NCI-H524 (cell line): Measurements from ENCODE around the gene PAX5.

ENCODE experiments used
- DNase-seq, 2 experiments: peaks; one replicate each; lab custom pipeline; 2025; lab: John Stamatoyannopoulos, UW

The PAX5 gene

DNA sequence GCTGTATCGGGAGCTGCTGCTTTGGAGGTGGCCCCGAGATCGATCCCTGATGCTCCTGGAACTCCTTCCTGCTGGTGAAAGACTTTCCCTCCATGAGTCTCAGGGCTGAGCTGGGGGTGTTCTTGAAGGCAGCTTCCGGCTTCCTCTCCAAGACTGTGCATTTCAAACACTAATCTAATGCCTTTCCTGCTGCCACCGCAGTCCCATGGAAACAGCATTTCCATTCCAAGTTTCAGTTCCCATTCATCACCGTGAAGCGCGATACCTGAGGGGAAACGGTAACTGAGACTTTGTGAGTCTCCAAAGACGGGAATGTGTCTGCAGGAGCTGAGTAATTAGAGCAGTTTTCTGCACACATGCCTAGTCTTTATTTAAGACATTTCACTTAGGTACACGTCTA lies 230.1 kb downstream of the PAX5 start:
- no peak for DNase-seq

DNA sequence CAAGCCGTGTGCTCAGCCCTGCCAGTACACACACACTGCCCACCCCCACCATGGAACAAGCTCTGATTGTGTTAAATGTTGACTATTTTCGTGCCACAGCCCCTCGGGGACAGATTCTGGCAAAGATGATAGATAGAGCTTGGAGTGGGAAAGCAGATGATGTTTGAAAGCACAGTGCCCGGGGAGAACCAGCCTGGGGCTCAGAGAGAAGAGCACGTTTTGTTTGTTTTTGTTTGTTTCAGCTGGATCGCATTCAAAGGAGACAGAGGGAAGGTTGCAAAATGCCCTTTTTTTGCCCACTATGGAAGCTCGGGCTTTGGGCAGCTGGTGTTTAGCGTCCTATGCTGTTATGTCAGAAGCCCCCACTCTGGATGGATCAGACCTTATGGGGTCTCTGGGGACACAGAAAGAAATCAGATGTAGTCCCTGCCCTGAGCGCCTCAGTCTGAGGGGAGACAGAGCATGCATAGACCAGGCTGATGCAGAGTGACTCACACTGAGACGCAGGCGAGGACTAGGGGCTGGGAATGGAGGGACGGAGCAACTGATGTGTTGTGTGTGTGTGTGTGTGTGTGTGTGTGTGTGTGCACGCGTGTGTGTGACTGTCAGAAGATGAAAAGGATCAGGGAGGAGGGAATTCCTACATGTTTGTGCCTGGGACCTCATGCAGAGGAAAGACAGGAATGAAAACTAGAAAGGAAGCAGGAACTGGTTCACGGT lies 231.7 kb downstream of the PAX5 start:
- peak in 1 of 2 experiments; percentile 16 for DNase-seq

DNA sequence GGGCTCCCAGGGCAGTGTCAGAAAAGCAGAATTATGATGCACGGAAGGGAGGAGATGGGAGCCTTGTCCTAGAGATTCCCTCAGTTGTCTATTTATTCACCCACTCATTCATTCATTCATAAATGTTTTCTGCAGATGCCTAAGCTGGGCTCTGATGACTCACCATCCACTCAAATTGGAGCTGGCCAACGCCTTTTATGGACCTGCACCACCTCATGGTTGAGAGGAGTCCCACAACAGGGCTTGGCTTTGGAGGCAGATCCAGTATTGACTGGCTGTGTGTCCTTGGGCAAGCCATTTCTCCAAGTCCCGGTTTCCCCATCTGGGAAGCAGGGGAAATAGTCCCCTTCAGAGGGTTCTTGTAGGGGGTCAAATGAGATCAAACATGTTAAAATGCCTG lies 233.6 kb downstream of the PAX5 start:
- DNase-seq, result no peak

DNA sequence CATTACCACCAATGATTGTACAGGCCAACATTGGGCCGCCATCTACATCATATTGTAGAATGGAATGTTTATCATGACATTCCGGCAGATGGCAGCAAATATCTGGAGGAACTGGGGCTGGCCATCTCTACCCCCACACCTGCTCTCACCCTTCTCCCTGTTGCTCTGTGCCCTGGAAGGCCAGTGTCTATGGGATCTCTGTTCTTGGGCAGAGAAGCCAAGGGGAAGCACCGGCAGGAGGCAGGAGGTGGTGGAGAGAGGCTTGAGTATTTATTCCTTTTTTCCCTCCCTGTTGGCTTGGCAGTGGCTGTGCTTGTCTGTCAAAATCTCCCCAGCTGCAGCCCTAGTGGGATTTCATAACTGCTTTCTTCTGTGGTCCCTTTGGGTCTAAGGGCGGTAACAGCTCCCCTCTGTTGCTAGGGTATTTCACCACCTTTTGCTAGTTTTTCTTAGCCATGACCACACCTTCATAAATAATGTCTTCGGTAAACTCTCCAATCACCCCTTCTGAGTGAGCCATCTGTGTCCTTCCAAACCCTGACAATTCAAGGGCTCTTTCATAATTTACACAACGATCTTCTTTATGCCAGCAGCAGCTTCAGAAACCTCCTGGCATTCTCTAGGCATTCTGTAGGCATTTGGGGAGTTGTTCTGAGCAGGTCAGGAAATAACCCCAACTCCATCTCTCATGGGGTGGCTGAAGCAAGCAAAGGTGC lies 235.6 kb downstream of the PAX5 start:
- DNase-seq, result peak; percentile 13 to 56

DNA sequence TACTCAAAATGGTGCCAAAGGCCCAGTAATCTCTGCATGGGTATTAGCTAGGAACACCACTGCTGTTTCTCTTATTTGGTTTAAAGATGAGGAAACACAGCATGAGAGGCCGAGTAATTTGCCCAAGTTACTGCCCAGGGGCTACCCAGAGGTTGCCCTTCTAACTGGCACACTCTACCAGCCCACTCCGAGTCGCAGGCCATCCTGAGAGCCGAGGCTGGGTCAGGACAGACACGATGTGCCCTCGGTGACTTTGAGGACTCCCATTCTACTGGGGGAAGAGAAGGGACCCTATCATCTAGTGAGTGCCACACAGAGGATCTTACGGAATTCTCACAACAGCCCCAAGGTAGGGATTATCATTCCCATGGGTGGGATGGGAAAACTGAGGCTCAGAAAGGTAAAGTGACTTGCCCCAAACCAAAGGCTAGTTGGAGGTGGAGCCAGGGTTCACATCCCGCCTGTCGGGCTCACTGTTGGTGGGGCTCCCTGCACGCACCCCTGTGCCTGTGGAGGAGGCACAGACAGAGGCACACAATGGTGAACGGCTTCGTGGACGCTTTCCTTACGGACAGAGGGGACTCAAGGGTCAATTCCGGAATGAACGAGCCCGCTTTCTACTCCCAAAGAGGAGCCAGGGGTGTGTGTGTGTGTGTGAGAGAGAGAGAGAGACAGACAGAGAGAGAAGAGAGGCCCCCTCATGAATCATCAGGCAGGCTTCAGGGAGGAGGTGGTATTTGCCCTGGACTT lies 236.4 kb downstream of the PAX5 start:
- DNase-seq, result no peak

DNA sequence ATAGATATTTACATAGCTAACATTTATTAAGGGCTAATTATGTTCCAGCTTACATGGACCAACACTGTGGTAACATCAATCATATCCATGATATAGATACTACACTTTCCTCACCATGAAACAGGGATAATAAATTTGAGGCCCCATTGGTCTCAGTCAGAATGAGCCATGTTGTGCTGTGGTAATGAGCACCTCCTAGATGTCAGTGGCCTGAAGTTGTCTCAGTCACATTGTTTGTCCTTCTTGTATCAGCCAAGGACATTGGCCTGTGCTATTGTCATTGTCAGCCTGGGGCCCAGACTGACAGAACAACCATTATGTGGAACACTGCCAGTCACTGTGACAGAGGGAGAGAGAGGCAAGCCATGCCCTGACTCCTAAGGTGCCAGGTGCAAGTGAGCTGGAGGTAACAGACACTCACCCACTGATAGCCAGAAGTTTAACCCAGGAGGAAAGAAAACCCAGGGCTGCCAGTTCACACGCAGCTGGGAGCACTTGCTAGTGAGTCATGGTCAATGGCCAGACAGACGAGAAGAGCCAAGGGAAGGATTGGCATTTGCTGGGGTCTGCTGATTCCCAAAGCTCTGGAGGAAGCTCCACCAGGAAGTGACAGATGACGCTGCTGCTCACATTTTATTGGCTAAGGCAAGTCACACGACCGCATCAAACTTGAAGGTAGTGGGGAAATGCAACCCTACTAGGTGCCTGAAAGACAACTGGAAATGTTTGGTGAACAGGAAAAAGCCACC lies 237.2 kb downstream of the PAX5 start:
- no peak for DNase-seq

DNA sequence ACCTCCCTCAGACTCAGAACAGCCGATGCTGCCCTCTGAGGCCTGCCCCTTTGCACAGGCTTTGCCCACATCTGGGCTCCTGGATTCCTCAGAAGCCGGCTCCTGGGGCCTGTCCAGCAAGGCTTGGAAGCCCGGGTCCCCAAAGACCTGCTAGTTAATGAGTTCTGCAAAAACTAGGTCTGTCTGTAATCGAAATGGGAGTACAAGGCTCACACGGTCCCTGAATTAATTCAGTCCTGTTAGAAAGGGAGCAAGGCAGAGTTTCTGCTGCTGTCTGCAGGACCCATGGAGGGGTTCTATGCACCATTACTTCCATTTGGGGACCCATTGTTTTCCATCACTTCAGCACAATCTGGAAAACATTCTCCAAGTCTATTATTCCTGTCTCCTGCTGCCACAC lies 239.6 kb downstream of the PAX5 start:
- no peak for DNase-seq

DNA sequence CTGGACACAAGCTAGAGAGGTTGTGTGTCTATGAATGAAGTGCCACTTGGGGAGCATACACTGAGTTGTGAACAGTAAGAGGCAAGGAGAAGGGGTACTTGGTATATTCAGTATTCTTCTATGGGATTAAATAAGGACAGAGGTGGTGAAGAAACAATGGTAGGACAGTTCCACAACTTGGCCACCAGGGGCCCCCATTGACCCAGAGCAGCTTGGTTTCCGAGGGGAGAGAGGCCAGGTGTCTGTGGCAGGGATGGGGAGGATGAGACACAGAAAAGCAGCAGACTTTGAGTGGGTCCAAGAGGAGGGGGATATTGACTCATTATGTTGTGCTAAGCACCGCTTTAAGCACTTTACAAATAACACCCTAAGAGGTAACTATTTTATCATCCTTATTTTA lies 240.8 kb downstream of the PAX5 start:
- no peak for DNase-seq

DNA sequence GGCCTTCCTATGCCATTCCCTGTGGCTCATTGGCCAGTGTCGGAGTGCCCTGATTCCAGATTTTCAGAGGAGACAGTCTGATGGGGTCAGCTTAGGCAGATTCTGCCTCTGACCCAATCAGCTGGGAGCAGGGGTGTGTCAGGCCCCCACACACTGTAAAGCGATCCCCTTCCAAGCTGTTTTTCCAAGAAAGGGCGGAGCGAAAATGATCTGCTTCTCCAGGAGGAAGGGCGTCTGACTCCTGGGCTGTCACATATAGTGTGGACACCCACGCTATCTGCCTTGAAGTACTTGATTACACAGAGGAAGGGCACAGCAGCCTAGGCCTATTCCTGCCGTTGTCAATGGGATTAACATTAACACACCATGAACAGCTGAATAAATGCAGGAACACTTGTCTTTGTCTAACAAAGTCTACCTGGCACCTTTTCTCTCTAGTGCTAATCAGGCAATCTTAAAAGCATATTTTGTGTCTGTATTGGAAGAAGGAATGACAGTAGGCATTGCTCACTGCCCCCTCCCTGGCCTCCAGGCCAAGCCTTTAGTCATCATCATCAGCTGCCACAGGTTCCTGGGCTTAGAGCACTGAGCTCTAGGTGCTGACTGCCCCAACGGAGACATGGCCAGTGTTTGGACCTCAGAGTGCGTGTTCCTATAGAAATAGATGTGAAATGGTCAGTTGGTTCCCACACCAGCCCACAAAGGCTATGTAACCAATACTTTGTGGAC lies 242.7 kb downstream of the PAX5 start:
- DNase-seq, result peak; percentile 26 to 66

DNA sequence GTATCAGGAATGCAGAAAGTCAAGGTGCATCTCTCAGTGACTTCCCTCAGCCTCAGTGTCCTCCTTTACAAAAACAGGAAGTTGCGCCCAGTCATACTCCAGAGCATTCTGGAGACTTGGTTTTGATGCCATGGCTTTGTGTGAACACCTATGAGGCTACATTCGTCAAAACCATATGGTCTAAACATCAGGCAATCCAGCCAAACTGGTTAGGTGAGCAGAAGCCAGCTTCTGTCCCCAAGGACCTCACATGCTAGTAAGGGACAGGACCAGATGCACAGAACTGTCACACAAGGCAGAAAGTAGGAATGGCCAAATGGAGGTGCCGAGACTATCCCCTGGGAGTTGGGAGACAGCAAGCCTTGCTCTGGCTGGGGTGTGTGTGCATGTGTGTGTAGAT lies 244.2 kb downstream of the PAX5 start:
- no peak for DNase-seq

DNA sequence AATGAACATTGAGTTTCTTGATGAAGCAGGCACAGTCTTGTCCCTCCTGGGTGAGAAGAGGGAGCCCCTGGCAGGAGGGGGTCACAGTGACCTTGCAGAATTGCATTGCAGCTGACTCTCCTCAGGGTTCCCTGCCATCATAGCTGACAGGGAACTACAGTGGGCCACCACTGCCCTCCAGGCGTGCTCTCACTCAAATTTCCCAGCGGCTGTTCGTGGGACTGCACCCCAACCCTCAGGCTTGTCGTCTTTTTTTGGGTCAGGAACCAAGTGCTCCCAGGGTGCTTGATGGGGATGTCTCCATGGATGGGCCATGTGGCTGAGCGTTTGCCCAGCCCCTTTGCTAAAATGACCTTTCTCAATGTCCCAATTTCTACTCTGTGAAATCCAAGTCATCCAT lies 245.5 kb downstream of the PAX5 start:
- DNase-seq, result no peak

DNA sequence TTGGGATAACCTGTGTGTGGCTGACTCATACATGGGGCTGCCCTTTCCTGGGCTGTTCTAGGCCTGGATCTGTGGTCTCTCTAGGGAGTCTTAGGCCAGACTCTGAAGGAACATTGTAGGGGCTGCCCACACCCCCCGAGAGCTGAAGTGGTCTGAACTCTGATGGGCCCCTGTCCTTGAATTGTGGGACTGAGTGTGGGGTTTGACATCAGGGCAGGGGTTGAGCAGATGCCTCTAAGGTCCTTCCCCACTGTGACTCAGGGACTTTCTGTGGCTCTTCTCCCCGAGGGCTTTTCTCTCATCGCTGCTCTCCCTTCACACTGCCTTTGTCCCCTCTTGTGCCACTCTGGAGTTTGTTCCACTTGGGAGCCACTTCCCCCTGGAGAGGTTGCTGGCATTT lies 246.4 kb downstream of the PAX5 start:
- DNase-seq, result no peak
